ENCODE results near the gene PLEKHM2. TPM values are rescaled to one million over a fixed set of nuclear protein-coding genes. Genes with fewer than 3 reads are reported as not detected.
"Not testable (repeated sequence)": the region's sequence is repeated elsewhere in the genome, so short reads cannot be mapped to it uniquely, and the experiment has no call there.

The PLEKHM2 gene
- total and polyA plus RNA-seq, 2 experiments from 2014 or later, result 31.8 to 43.1 TPM

DNA sequence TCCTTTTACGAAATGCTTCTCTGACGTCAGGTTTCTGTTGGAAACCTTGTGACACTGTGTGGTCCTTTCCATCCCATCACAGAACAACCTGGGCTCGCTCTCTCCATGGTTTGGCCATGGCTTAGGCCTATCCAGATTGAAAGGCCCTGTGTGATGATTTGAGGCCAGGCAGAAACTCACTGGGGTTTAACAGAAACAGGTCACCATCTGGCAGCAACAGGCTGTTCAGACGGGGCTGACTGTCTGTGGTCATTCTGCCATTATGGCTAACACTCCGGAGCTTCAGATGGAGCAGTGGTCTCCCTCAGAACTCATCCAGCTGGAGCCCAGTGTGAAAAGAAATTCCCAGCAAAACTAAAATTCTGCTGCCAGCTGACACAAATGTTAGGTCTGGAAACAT, 9.3 kb downstream of the PLEKHM2 start:
- H4K20me1 ChIP-seq (ENCODE audit: insufficient read depth, poor library complexity, severe bottlenecking), result peaks cover 27% of the 10 kb centered on the region

GRCh38 chr1:15696956-15697521, 12.9 kb downstream of the PLEKHM2 start:
- Histone ChIP-seq H3K27ac (no peak overlapping the region), H3K4me2 (no peak overlapping the region), H3K36me3 (replicated peaks; ENCODE audit: insufficient read depth, low read depth) (no peaks in the 10 kb centered on the region), H3K79me2 (peaks cover 99% of the 10 kb centered on the region), H3K4me3 (no peak overlapping the region), H2AFZ (no peak overlapping the region), H3K9me2 (replicated peaks; ENCODE audit: insufficient read depth) (no peaks in the 10 kb centered on the region), H3K27me3 (no peaks in the 10 kb centered on the region), H3K9me3 (ENCODE audit: low read depth) (no peaks in the 10 kb centered on the region), H3K4me1 (ENCODE audit: insufficient read depth) (no peaks in the 10 kb centered on the region), H4K20me1 (ENCODE audit: insufficient read depth, poor library complexity, severe bottlenecking) (peaks cover 13% of the 10 kb centered on the region)
- TF ChIP-seq EZH2phosphoT487 (IDR thresholded peaks at IDR 0.05; ENCODE audit: low read depth, severe bottlenecking, unreplicated experiment) (no peak), CTCF (IDR thresholded peaks at IDR 0.05; ENCODE audit: poor library complexity) (no peak), EZH2 (IDR thresholded peaks at IDR 0.05; ENCODE audit: borderline replicate concordance) (no peak)
- WGBS (ENCODE audit: low lambda C conversion rate, missing lambda C conversion rate), result 89% methylated on average over 10 of the region's 10 CpGs
- DNase-seq (ENCODE audit: low spot score), result no peak

More for the DNA sequence above, 9.3 kb downstream of the PLEKHM2 start:
- H3K79me2 ChIP-seq, result peaks cover 99% of the 10 kb centered on the region
- no peaks in the 10 kb centered on the region for H3K9me2 ChIP-seq (replicated peaks; ENCODE audit: insufficient read depth)
- no peaks in the 10 kb centered on the region for H3K27me3 ChIP-seq
- no peak for DNase-seq (ENCODE audit: low spot score)
- WGBS (ENCODE audit: low lambda C conversion rate, missing lambda C conversion rate), result 93% methylated on average over 5 of the region's 5 CpGs
- H2AFZ ChIP-seq, result no peak overlapping the region
- H3K4me2 ChIP-seq, result no peak overlapping the region
- no peak overlapping the region for H3K27ac ChIP-seq
- H3K9me3 ChIP-seq (ENCODE audit: low read depth), result no peaks in the 10 kb centered on the region
- peaks cover 3% of the 10 kb centered on the region for H3K4me1 ChIP-seq (ENCODE audit: insufficient read depth)
- H3K36me3 ChIP-seq (replicated peaks; ENCODE audit: insufficient read depth, low read depth), result no peaks in the 10 kb centered on the region
- TF ChIP-seq CTCF (IDR thresholded peaks at IDR 0.05; ENCODE audit: poor library complexity) (no peak), EZH2phosphoT487 (IDR thresholded peaks at IDR 0.05; ENCODE audit: low read depth, severe bottlenecking, unreplicated experiment) (no peak), EZH2 (IDR thresholded peaks at IDR 0.05; ENCODE audit: borderline replicate concordance) (no peak)
- H3K4me3 ChIP-seq, result no peak overlapping the region

GRCh38 chr1:15698201-15698600, 14.1 kb downstream of the PLEKHM2 start:
- no peak for DNase-seq (ENCODE audit: low spot score)
- Histone ChIP-seq H2AFZ (no peak overlapping the region), H3K4me2 (no peak overlapping the region), H3K4me1 (ENCODE audit: insufficient read depth) (peaks cover 5% of the 10 kb centered on the region), H3K27me3 (no peaks in the 10 kb centered on the region), H3K79me2 (peaks cover 96% of the 10 kb centered on the region), H4K20me1 (ENCODE audit: insufficient read depth, poor library complexity, severe bottlenecking) (peaks cover 9% of the 10 kb centered on the region), H3K36me3 (replicated peaks; ENCODE audit: insufficient read depth, low read depth) (no peaks in the 10 kb centered on the region), H3K27ac (no peak overlapping the region), H3K9me2 (replicated peaks; ENCODE audit: insufficient read depth) (no peaks in the 10 kb centered on the region), H3K9me3 (ENCODE audit: low read depth) (no peaks in the 10 kb centered on the region), H3K4me3 (no peak overlapping the region)
- WGBS (ENCODE audit: low lambda C conversion rate, missing lambda C conversion rate), result 97% methylated on average over 2 of the region's 2 CpGs
- TF ChIP-seq EZH2 (IDR thresholded peaks at IDR 0.05; ENCODE audit: borderline replicate concordance), result no peak
- TF ChIP-seq EZH2phosphoT487 (IDR thresholded peaks at IDR 0.05; ENCODE audit: low read depth, severe bottlenecking, unreplicated experiment), result no peak
- TF ChIP-seq CTCF (IDR thresholded peaks at IDR 0.05; ENCODE audit: poor library complexity), result no peak

DNA sequence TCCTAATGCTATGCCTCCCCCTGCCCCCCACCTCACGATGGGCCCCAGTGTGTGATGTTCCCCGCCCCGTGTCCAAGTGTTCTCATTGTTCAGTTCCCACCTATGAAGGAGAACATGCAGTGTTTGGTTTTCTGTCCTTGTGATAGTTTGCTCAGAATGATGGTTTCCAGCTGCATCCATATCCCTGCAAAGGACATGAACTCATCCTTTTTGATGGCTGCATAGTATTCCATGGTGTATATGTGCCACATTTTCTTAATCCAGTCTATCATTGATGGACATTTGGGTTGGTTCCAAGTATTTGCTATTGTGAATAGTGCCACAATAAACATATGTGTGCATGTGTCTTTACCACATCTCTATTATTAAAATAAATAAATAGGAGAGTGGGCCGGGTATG, 15.2 kb downstream of the PLEKHM2 start:
- WGBS (ENCODE audit: low lambda C conversion rate, missing lambda C conversion rate), result 95% methylated on average over 4 of the region's 4 CpGs
- Histone ChIP-seq H3K79me2 (peaks cover 90% of the 10 kb centered on the region), H3K4me1 (ENCODE audit: insufficient read depth) (peaks cover 14% of the 10 kb centered on the region)
- not testable (repeated sequence) for H3K9me2 ChIP-seq (replicated peaks; ENCODE audit: insufficient read depth); H3K4me3 ChIP-seq; H2AFZ ChIP-seq; H3K9me3 ChIP-seq (ENCODE audit: low read depth); H3K27me3 ChIP-seq; DNase-seq (ENCODE audit: low spot score); H3K4me2 ChIP-seq; H3K27ac ChIP-seq; H4K20me1 ChIP-seq (ENCODE audit: insufficient read depth, poor library complexity, severe bottlenecking); H3K36me3 ChIP-seq (replicated peaks; ENCODE audit: insufficient read depth, low read depth)

Measured in hepatocyte (in vitro differentiated cells).